PC-9 (cell line): Measurements from ENCODE around the gene CCDC86. TPM values are rescaled to one million over a fixed set of nuclear protein-coding genes. Genes with fewer than 3 reads are reported as not detected.

Experiments used
- BruUV-seq: library from RNA; stranded (reverse); fragments of 400-500 nt; replicated peaks from 2 replicates; lab custom pipeline; 2021; lab: Mats Ljungman, UMichigan
- CTCF ChIA-PET: fragments of 300-600 bp; sonication (Branson Sonifier 250); formaldehyde crosslinking; loops from one replicate; lab custom pipeline; 2022; ENCODE audit warnings: antibody characterized with exemption; lab: Charles Lee
- POLR2A ChIA-PET: fragments of 300-600 bp; sonication (Branson Sonifier 250); formaldehyde crosslinking; loops from one replicate; lab custom pipeline; 2022; ENCODE audit warnings: antibody characterized with exemption; ENCODE audit not compliant: unreplicated experiment; lab: Charles Lee
- DNase-seq, 2 experiments: peaks; one replicate each; pipeline versions ENCODE4 v3.0.0 to v3.0.0-alpha.2; 2015 to 2022; ENCODE audit warnings: mixed read lengths in 1 of 2
- H2AFZ ChIP-seq: fragments of 200-600 bp; sonication (generic); 2 replicates; pipeline ENCODE4 v1.8.1; 2017; ENCODE audit warnings: antibody characterized with exemption
- H3F3A ChIP-seq: fragments of 200-600 bp; sonication (generic); 2 replicates; pipeline ENCODE4 v1.8.1; 2017; ENCODE audit warnings: antibody characterized with exemption, mild to moderate bottlenecking, low read depth; ENCODE audit not compliant: insufficient read depth
- H3K27ac ChIP-seq: fragments of 200-600 bp; sonication (generic); 2 replicates; pipeline ENCODE4 v1.6.1; 2016; ENCODE audit warnings: mixed run types
- H3K27me3 ChIP-seq: fragments of 200-600 bp; sonication (generic); 2 replicates; pipeline ENCODE4 v1.6.1; 2016; ENCODE audit warnings: low read depth, mixed run types; ENCODE audit not compliant: insufficient read depth
- H3K36me3 ChIP-seq: fragments of 200-600 bp; sonication (generic); 2 replicates; pipeline ENCODE4 v1.6.1; 2016; ENCODE audit warnings: low read depth, mixed run types
- H3K4me1 ChIP-seq: fragments of 200-600 bp; sonication (generic); replicated peaks from 2 replicates; pipeline ENCODE4 v1.6.1; 2016; ENCODE audit warnings: mixed run types; ENCODE audit not compliant: insufficient read depth
- H3K4me2 ChIP-seq: fragments of 200-600 bp; sonication (generic); 2 replicates; pipeline ENCODE4 v1.6.1; 2017; ENCODE audit warnings: mixed run types
- H3K4me3 ChIP-seq: fragments of 200-600 bp; sonication (generic); 2 replicates; pipeline ENCODE4 v1.6.1; 2016; ENCODE audit warnings: mixed run types
- H3K79me2 ChIP-seq: fragments of 200-600 bp; sonication (generic); 2 replicates; pipeline ENCODE4 v1.6.1; 2017; ENCODE audit warnings: low read depth, mixed run types
- H3K9me2 ChIP-seq: fragments of 200-600 bp; sonication (generic); 2 replicates; pipeline ENCODE4 v1.8.1; 2017; ENCODE audit warnings: mild to moderate bottlenecking; ENCODE audit not compliant: insufficient read depth
- H3K9me3 ChIP-seq: fragments of 200-600 bp; sonication (generic); 2 replicates; pipeline ENCODE4 v1.8.1; 2016; ENCODE audit warnings: low read depth; ENCODE audit not compliant: insufficient read depth
- H4K20me1 ChIP-seq: fragments of 200-600 bp; sonication (generic); 2 replicates; pipeline ENCODE4 v1.8.1; 2017; ENCODE audit not compliant: insufficient read depth
- CTCF ChIP-seq: fragments of 200-600 bp; sonication (generic); conservative IDR thresholded peaks from 2 replicates; pipeline ENCODE4 v1.6.1; 2017; ENCODE audit warnings: mixed run types, antibody characterized with exemption, mild to moderate bottlenecking, moderate library complexity
- EZH2 ChIP-seq: fragments of 200-600 bp; sonication (generic); IDR thresholded peaks from 2 replicates; pipeline ENCODE4 v1.8.0; 2017; ENCODE audit warnings: antibody characterized with exemption, low read depth
- intact Hi-C: fragments of 100-400 bp; cut with micrococcal nuclease; formaldehyde crosslinking; loops from one replicate; pipeline ENCODE4 v1.10.0; 2022; ENCODE audit not compliant: unreplicated experiment
- total RNA-seq: library from RNA; stranded (reverse); gene quantifications from 2 replicates; pipeline ENCODE4 v1.2.3, GENCODE V29; 2021

The CCDC86 gene
- total RNA-seq, 1 experiment from 2014 or later = 35.6 TPM

GRCh38 chr11:60847281-60847680, 5.4 kb downstream of the CCDC86 start:
- intact Hi-C loops = no loop called here
- Histone ChIP-seq H3K27me3 (no peaks in the 10 kb centered on the region), H3K9me2 (no peaks in the 10 kb centered on the region), H3K9me3 (no peaks in the 10 kb centered on the region), H3K36me3 (peaks cover 28% of the 10 kb centered on the region), H3K27ac (no peak overlapping the region), H4K20me1 (peaks cover 15% of the 10 kb centered on the region), H3F3A (no peaks in the 10 kb centered on the region), H3K79me2 (peaks cover 34% of the 10 kb centered on the region), H3K4me1 (peaks cover 18% of the 10 kb centered on the region), H3K4me2 (no peak overlapping the region), H3K4me3 (no peak overlapping the region), H2AFZ (no peak overlapping the region)
- TF ChIP-seq EZH2 (no peak), CTCF (no peak)
- no TSS peak for BruUV-seq
- ChIA-PET POLR2A (no interaction called here), CTCF (no interaction called here)
- no peak for DNase-seq

- ChIA-PET CTCF (no interaction called here), POLR2A (no interaction called here)
- H3K79me2 ChIP-seq = peaks cover 28% of the 10 kb centered on the region
- no peak overlapping the region for H3K4me3 ChIP-seq
- no peak overlapping the region for H3K27ac ChIP-seq
- no peak for TF ChIP-seq CTCF
- no peak for TF ChIP-seq EZH2
- no peaks in the 10 kb centered on the region for H3K9me2 ChIP-seq
- no peak for DNase-seq
- H3K27me3 ChIP-seq = no peaks in the 10 kb centered on the region
- BruUV-seq = no TSS peak
- peaks cover 18% of the 10 kb centered on the region for H3K4me1 ChIP-seq
- H3K4me2 ChIP-seq = no peak overlapping the region
- no peak overlapping the region for H2AFZ ChIP-seq
- intact Hi-C loops = no loop called here
- H3F3A ChIP-seq = no peaks in the 10 kb centered on the region
- peaks cover 28% of the 10 kb centered on the region for H3K36me3 ChIP-seq
- no peaks in the 10 kb centered on the region for H3K9me3 ChIP-seq
- H4K20me1 ChIP-seq = peaks cover 15% of the 10 kb centered on the region
Observed at GRCh38 chr11:60847896-60848295, 6.0 kb downstream of the CCDC86 start.

- intact Hi-C loops = no loop called here
- Histone ChIP-seq H3K4me3 (no peak overlapping the region), H3K79me2 (peaks cover 19% of the 10 kb centered on the region), H3K36me3 (peaks cover 28% of the 10 kb centered on the region), H3F3A (no peaks in the 10 kb centered on the region), H3K27ac (no peak overlapping the region), H3K4me1 (peaks cover 11% of the 10 kb centered on the region), H3K9me2 (no peaks in the 10 kb centered on the region), H3K9me3 (no peaks in the 10 kb centered on the region), H3K4me2 (no peak overlapping the region), H3K27me3 (no peaks in the 10 kb centered on the region), H4K20me1 (peaks cover 13% of the 10 kb centered on the region), H2AFZ (no peak overlapping the region)
- TF ChIP-seq CTCF = no peak
- no peak for TF ChIP-seq EZH2
- DNase-seq = no peak
- ChIA-PET CTCF (no interaction called here), POLR2A (no interaction called here)
- BruUV-seq = no TSS peak
Observed at GRCh38 chr11:60848714-60849151, 6.8 kb downstream of the CCDC86 start.
